C4-2B (cell line): ENCODE measurements around the gene CFAP410.

Experiments used
- CTCF ChIP-seq: fragments of 450-650 bp; conservative IDR thresholded peaks from 2 replicates; pipeline ENCODE4 v1.5.1; 2017; ENCODE audit warnings: mild to moderate bottlenecking
- ZFX ChIP-seq: fragments of 450-650 bp; IDR thresholded peaks from 2 replicates; pipeline ENCODE4 v1.6.1; 2017

- TF ChIP-seq CTCF: no peak
- TF ChIP-seq ZFX: no peak
These were observed 37.2 kb downstream of the CFAP410 start for GRCh38 chr21:44301961-44302406.
